Measurements from ENCODE around the gene CREBBP.

CREBBP gene

GRCh38 chr16:3854750-3855541, 25.6 kb downstream of the CREBBP start:
- TF ChIP-seq LEF1 (IDR thresholded peaks at IDR 0.05; ENCODE audit: borderline replicate concordance) (no peak), CTBP1 (IDR thresholded peaks at IDR 0.05; ENCODE audit: borderline replicate concordance) (no peak), FOXK2 (IDR thresholded peaks at IDR 0.05) (no peak), HDGF (IDR thresholded peaks at IDR 0.05; ENCODE audit: borderline replicate concordance) (no peak), ELF4 (IDR thresholded peaks at IDR 0.05) (no peak), BHLHE40 (IDR thresholded peaks at IDR 0.05; ENCODE audit: borderline replicate concordance) (no peak), FOXA1 (IDR thresholded peaks at IDR 0.05) (no peak), L3MBTL2 (conservative IDR thresholded peaks at IDR 0.05) (no peak), SUZ12 (IDR thresholded peaks at IDR 0.05) (no peak), NFRKB (IDR thresholded peaks at IDR 0.05) (no peak), PKNOX1 (IDR thresholded peaks at IDR 0.05) (no peak), ZNF384 (IDR thresholded peaks at IDR 0.05) (no peak), ARNT (IDR thresholded peaks at IDR 0.05) (no peak), TARDBP (IDR thresholded peaks at IDR 0.05) (no peak), SP1 (IDR thresholded peaks at IDR 0.05) (no peak)
- no peak for DNase-seq (ENCODE audit: extremely low spot score)
- POLR2A ChIA-PET = no interaction called here
- CTCF ChIA-PET = no interaction called here

DNA sequence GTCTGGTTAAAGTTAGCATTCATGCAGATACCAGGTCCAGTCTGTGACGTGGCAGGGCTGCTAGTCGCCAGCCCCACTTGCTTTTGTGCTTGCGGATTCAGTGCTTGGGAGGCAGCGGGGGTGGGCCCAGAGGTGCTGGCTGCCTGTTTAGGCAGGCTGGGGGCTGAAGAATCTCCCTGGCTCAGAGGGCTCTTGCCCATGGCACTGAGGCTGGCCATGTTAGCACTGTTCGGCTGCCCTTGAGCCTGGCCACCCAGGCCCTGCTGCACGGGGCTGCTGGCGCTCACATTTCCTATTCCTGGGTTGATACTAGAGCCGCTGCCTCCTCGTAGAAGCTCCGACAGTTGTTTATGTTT, 30.0 kb downstream of the CREBBP start:
- no peak for TF ChIP-seq CTBP1 (IDR thresholded peaks at IDR 0.05; ENCODE audit: borderline replicate concordance)
- no peak for TF ChIP-seq SUZ12 (IDR thresholded peaks at IDR 0.05)
- no peak for TF ChIP-seq FOXM1 (IDR thresholded peaks at IDR 0.05; ENCODE audit: borderline replicate concordance)
- no peak for TF ChIP-seq L3MBTL2 (conservative IDR thresholded peaks at IDR 0.05)
- no peak for TF ChIP-seq ZNF384 (IDR thresholded peaks at IDR 0.05)
- no peak for TF ChIP-seq HDGF (IDR thresholded peaks at IDR 0.05; ENCODE audit: borderline replicate concordance)
- TF ChIP-seq TARDBP (IDR thresholded peaks at IDR 0.05) = no peak
- TF ChIP-seq FOXK2 (IDR thresholded peaks at IDR 0.05) = no peak
- no peak for TF ChIP-seq SP1 (IDR thresholded peaks at IDR 0.05)
- TF ChIP-seq ELF4 (IDR thresholded peaks at IDR 0.05) = no peak
- TF ChIP-seq NFRKB (IDR thresholded peaks at IDR 0.05) = no peak
- no peak for TF ChIP-seq BHLHE40 (IDR thresholded peaks at IDR 0.05; ENCODE audit: borderline replicate concordance)
- no peak for TF ChIP-seq FOXA1 (IDR thresholded peaks at IDR 0.05)
- no peak for TF ChIP-seq LEF1 (IDR thresholded peaks at IDR 0.05; ENCODE audit: borderline replicate concordance)
- TF ChIP-seq ARNT (IDR thresholded peaks at IDR 0.05) = no peak
- no peak for TF ChIP-seq PKNOX1 (IDR thresholded peaks at IDR 0.05)
- CTCF ChIA-PET = interaction anchor here (1.2 kb wide), 1 partner anchor 20 kb away, joined by 3 read pairs; no protein-coding TSS in a partner anchor
- no peak for DNase-seq (ENCODE audit: extremely low spot score)
- POLR2A ChIA-PET = interaction anchor here (0.8 kb wide), 1 partner anchor 30 kb away, joined by 3 read pairs; the partner anchor contains the start of gene CREBBP

DNA sequence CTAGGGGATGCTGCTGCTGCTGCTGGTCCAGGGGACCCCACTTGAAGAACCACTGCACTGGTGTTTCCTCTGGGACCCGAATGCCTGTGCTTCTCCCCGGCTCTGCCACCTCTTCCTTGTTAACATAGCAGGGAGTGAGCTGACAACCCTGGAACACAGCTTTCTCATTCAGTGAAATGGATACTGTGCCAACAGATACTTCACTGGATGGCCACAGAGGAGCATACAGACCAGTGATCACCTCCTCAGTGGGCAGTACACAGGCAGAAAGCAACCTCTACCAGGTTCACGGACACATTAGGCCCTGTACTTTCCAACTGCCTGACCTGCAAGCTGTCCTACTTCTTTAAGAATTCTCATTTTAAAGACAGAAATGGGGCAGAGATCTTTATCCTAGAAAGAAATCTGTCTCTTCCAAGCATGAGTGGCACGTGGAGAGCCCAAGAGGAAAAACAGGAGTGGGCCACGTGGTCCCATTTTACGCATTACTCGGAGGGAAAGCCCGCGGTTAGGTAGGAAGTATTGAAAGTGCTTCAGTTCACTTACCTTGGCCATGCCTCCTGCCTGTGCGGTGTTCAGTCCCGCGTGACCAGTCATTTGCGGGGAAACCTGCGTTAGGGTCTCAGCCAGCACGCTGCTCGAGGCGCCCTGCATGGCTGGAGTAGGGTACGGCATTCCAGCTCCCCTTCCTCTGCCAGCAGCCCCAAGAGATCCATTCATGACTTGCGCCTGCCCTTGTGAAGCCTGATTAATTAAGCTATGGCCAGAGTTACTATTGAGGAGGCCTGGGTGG, 30.6 kb downstream of the CREBBP start:
- POLR2A ChIA-PET = interaction anchor here (0.8 kb wide), 1 partner anchor 31 kb away, joined by 3 read pairs; the partner anchor contains the start of gene CREBBP
- TF ChIP-seq L3MBTL2 (conservative IDR thresholded peaks at IDR 0.05) (no peak), BHLHE40 (IDR thresholded peaks at IDR 0.05; ENCODE audit: borderline replicate concordance) (no peak), TARDBP (IDR thresholded peaks at IDR 0.05) (no peak), FOXK2 (IDR thresholded peaks at IDR 0.05) (no peak), ZNF384 (IDR thresholded peaks at IDR 0.05) (no peak), HDGF (IDR thresholded peaks at IDR 0.05; ENCODE audit: borderline replicate concordance) (no peak), PKNOX1 (IDR thresholded peaks at IDR 0.05) (no peak), ARNT (IDR thresholded peaks at IDR 0.05) (no peak), SP1 (IDR thresholded peaks at IDR 0.05) (no peak), NFRKB (IDR thresholded peaks at IDR 0.05) (no peak), ELF4 (IDR thresholded peaks at IDR 0.05) (no peak), LEF1 (IDR thresholded peaks at IDR 0.05; ENCODE audit: borderline replicate concordance) (no peak), SUZ12 (IDR thresholded peaks at IDR 0.05) (no peak), FOXA1 (IDR thresholded peaks at IDR 0.05) (no peak), CTBP1 (IDR thresholded peaks at IDR 0.05; ENCODE audit: borderline replicate concordance) (no peak), FOXM1 (IDR thresholded peaks at IDR 0.05; ENCODE audit: borderline replicate concordance) (no peak)
- no peak for DNase-seq (ENCODE audit: extremely low spot score)
- CTCF ChIA-PET = interaction anchor here (1.2 kb wide), 1 partner anchor 20 kb away, joined by 3 read pairs; no protein-coding TSS in a partner anchor

GRCh38 chr16:3846595-3847091, 33.9 kb downstream of the CREBBP start:
- no peak for DNase-seq (ENCODE audit: extremely low spot score)
- no peak for TF ChIP-seq ZNF384 (IDR thresholded peaks at IDR 0.05)
- no peak for TF ChIP-seq FOXK2 (IDR thresholded peaks at IDR 0.05)
- TF ChIP-seq FOXM1 (IDR thresholded peaks at IDR 0.05; ENCODE audit: borderline replicate concordance) = no peak
- TF ChIP-seq LEF1 (IDR thresholded peaks at IDR 0.05; ENCODE audit: borderline replicate concordance) = no peak
- no peak for TF ChIP-seq NFRKB (IDR thresholded peaks at IDR 0.05)
- TF ChIP-seq PKNOX1 (IDR thresholded peaks at IDR 0.05) = peak; percentile 75
- TF ChIP-seq FOXA1 (IDR thresholded peaks at IDR 0.05) = no peak
- CTCF ChIA-PET = no interaction called here
- POLR2A ChIA-PET = no interaction called here
